Astrocyte of the spinal cord (primary cell): ENCODE results near the gene STX19.

Source experiments
- DNase-seq: peaks from one replicate; pipeline ENCODE4 v3.0.0; 2011; ENCODE audit warnings: low read depth, low spot score
- H3K4me3 ChIP-seq: 2 replicates; pipeline ENCODE4 v1.5.1; 2011; ENCODE audit warnings: low read depth, mild to moderate bottlenecking, low read length, moderate library complexity
- CTCF ChIP-seq: IDR thresholded peaks from 2 replicates; pipeline ENCODE4 v1.5.1; 2012; ENCODE audit warnings: low read depth, mild to moderate bottlenecking, low read length, inconsistent platforms
- in situ Hi-C: cut with HindIII; loops from 2 replicates; pipeline ENCODE4 v1.10.0; 2017; ENCODE audit warnings: low sequenced_read_pairs

STX19 gene

GRCh38 chr3:93988764-93989163 lies 39.6 kb downstream of the STX19 start:
- TF ChIP-seq CTCF: no peak
- DNase-seq: no peak
- no peak overlapping the region for H3K4me3 ChIP-seq
- in situ Hi-C loops: no loop called here

GRCh38 chr3:93988283-93988682 lies 40.1 kb downstream of the STX19 start:
- peak; percentile 30 for DNase-seq
- TF ChIP-seq CTCF: no peak
- no peak overlapping the region for H3K4me3 ChIP-seq
- in situ Hi-C loops: no loop called here

- H3K4me3 ChIP-seq: no peak overlapping the region
- in situ Hi-C loops: no loop called here
- no peak for TF ChIP-seq CTCF
- no peak for DNase-seq
These were observed 43.8 kb downstream of the STX19 start for GRCh38 chr3:93984618-93985017.

- in situ Hi-C loops: no loop called here
- TF ChIP-seq CTCF: no peak
These were observed 45.0 kb downstream of the STX19 start for GRCh38 chr3:93983408-93983807.

GRCh38 chr3:93981649-93982048 lies 46.7 kb downstream of the STX19 start:
- no peak for DNase-seq
- in situ Hi-C loops: no loop called here
- no peak overlapping the region for H3K4me3 ChIP-seq
- no peak for TF ChIP-seq CTCF

More at GRCh38 chr3:93983408-93983807, 45.0 kb downstream of the STX19 start:
- DNase-seq: no peak
- no peak overlapping the region for H3K4me3 ChIP-seq

GRCh38 chr3:93979850-93980676 lies 48.3 kb downstream of the STX19 start, which contains the start of gene ARL13B:
TSS of gene ARL13B (plus strand) at chr3:93980155. CDS start at chr3:93980424, 269 bp downstream.
- in situ Hi-C loops: no loop called here
- TF ChIP-seq CTCF: no peak
- H3K4me3 ChIP-seq: peak within 1 kb of the TSS; percentile 84
- peak; percentile 99 for DNase-seq
